GM19467 (cell line): ENCODE measurements around the gene HOXA5.

Experiments
- ATAC-seq: cut with Tn5 transposase; IDR thresholded peaks from one replicate; pipeline ENCODE4 v1.9.1; 2021; ENCODE audit warnings: mild to moderate bottlenecking, moderate library complexity; ENCODE audit not compliant: unreplicated experiment

HOXA5 gene

DNA sequence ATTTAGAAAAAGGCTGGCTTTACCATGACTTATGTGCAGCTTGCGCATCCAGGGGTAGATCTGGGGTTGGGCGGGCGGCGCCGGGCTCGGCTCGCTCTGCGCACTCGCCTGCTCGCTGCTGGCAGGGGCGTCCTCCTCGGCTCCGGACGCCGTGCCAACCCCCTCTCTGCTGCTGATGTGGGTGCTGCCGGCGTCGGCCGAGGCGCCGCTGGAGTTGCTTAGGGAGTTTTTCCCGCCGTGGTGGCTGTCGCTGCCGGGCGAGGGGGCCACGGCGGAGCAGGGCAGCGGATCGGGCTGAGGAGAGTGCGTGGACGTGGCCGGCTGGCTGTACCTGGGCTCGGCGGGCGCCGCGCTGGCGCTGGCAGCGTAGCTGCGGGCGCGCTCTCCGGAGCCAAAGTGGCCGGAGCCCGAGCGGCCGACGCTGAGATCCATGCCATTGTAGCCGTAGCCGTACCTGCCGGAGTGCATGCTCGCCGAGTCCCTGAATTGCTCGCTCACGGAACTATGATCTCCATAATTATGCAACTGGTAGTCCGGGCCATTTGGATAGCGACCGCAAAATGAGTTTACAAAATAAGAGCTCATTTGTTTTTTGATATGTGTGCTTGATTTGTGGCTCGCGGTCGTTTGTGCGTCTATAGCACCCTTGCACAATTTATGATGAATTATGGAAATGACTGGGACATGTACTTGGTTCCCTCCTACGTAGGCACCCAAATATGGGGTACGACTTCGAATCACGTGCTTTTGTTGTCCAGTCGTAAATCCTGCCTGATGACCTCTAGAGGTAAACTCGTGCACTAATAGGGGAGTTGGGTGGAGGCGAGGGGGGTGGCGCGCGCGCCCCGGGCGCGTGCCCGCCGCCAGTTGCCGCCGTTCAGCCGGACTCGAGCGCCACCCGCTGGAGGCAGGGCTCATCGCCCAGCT lies at the start of gene HOXA5:
HOXA5 (minus strand) TSS at position 659 of the 927 bp plus-strand sequence; CDS start at position 585, 74 bp downstream.
- no peak for ATAC-seq

DNA sequence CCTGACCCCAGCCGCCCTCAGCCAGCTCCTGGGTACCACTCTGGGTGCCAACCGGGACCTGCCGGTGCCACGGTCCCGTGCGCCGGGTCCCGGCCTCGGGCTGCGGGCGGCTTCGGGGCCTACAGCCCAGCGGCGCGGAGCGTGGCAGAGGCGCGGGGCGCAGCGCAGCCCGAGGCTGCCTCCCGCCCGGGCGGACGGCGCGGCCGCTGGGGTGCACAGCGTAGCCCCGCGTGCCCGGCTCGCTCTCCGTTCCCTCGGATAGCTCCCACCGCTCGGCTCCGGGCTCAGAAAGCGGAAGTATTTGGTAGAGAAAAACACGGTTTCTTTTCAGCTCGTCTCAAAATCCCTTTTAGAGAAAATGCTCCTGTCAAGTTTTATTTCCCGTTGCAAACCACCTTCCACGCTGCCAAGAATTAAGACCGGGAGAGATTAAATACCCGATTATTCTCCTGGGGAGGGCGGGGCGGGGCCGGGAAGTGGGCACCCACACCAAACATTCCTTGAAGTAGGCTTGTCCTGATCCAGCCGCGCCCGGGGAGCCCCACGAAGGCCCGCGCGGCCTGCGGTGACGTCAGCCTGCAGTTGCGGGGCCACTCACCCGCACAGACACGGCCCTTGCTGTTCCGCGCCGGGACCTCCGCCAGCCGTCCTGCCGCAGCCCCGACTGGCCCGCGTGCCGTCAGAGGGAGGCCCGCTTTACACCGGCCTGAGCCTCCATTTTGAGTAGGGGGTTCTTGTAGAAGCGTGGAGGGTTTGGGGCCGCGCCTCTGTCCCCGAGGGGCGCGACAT lies 49.3 kb upstream of the HOXA5 start:
- ATAC-seq = no peak

DNA sequence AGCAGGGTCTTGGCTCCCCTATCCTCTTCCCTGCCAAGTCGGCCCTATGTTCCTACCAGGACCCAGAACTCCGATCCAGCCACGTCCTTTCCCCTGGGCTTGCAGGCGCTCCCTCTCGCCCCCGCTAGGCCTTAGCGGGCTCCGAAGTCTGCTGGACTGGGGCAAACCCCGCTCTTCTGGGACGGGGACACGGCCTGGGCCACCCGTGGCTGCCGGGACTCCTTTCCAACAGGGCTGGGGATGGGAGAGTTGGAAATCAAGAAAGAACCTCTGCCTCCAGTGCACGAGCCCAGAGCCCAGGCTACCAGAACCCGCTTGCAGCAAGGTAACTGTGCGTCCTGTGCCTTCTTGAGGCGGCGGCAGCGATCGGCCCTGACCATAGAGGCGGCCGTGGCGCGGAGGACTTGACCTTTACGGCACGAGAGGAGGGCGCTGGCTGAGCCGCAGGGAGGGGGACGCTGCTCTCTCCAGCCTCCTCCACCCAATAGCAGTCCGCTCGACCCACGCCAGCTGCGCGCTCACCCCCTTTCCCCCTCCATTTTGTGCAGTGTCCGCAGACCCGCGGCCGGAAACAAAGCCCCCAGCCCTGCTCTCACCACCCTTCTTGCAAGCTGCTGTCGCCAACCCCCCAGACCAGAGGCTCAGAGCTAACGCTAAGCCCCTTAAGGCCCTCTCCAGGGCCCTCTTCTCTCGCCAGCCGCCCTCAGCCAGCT lies 48.5 kb upstream of the HOXA5 start:
- no peak for ATAC-seq

DNA sequence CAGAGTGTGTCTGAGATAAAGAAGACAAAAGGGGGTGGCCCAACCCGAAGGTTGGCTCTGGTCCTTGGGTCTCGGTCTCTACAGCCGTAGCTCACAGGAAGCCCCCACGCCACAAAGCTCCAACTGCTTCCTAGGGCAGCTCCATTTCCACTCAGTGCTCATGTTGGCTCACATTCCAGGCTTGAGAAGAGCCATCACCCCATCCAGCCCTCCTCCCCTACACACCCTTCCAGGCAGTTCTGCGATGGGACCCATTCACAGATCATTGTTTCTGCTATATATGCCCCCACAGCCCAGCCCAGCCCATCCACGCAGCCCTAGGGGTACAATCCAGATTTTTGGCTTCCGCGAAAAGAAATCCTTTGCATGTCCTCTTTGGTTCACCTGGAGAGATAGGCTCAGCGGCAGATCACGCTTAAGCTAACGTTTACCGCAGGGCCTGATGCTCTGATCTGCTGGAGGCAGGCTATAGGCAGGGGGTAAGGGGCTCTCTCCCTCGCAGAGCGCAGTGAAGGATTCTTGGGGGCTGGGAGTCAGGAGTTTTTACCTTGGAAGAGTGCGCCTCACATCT lies 47.8 kb upstream of the HOXA5 start:
- no peak for ATAC-seq

DNA sequence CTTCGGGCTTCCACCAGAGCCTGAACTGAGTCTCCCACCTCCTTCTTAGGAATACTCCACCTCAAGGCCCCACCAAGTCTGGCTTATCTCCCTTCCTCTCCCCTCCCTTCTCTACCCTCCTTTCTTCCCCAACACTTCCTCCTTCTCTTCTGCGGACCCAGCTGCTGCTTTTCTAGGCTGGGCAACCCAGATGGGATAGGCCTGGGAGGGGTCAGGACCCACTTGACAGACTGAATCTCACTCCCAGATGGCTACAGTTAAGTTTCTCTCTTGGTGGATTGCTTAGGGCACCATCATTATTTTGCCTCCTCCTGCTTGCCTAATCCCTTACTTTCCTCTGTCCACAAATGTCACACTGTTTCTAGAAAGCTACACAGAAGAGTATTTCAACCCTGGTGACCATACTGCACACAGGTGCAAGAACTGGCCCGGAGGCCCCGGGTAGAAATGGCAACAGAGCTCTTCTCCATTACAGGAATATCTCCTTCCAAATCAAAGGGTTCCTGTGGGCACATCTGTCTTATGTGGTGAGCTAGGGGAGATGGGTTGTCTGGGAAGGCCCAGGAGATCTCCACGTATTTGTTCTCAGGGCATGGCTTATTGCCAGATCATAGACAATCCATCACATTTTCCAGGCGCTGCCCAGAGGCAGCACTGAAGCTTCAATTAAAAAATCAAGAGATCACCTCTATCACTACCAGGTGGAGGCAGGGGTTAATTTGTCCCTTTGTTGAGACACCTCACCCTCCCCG lies 46.7 kb upstream of the HOXA5 start:
- ATAC-seq = no peak

DNA sequence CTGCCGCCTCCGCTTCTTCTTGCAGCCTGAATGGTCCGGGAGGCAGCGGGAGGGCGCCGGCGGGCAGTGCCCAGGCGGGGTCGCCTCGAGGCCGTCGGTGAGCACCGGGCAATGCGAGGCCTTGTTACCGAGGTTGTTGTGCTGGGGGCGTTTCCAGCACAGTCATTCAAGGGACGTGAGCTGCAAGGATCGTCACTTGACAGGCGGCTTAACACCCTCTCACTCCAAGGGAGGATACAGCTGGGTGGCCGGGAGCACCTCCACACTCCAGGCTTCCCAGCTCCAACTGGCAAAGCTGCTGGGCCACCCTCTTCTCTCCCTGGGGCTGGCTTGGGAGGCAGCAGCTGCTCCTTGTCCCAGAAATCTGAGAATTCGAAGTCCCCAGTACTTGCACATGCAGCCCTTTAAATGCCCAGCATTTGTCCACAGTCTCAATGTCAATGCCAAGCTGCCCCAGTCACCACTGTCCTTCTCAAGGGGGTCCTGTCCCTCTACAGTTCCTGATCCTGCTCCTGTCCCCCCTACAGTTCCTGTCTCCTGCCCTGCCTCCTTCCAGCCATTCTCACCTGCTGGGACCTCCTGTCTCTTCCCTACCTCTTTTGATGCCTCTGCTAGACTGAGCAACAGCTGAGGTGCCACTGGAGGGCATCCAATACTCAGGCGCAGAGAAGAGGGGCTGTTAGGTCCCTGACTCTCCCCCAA lies 46.0 kb upstream of the HOXA5 start:
- ATAC-seq = no peak

DNA sequence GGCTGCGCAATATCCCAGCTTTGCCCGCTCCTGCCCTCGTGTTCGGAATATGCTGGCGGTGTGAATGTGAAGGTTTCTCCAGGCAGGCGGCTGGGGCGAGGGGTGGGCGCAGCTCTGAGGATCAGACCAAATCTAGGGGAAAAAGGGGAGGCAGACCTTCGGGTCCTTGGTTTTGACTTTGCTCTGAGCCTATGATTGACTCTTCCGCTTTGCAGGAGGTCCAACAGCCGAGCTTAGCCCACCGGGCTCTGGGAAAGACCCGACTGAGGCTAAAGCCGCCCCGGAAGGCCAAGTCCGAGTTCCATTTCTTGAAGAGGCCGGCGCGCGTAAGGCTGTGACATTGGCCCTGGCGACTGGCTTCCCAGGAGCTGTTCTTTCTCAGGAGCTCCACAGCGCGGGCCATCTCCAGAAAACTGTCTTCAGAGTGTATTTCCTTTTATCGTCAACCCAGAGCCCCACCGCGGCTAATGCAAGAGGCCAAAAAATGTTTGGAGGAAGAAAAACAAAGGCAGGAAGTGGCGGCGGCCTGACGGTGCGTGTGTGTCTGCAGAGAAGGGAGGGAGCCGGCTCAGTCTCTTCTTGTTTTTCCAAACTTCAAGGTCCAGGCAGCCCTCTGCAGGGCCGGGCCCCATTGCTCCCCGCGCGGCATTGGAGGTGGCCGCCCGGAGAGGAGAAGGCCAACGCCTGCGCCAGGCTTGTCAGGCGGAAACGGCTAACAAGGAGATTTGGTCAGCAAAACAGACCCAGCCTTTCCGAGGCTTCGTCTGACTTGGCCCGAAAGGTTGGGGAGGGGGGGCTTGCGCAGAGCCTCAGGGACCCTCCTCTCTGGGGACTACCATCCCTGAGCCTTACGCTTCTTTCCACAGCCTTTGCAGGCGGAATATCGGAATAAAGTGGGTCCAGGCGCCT lies 45.2 kb upstream of the HOXA5 start:
- ATAC-seq = no peak

DNA sequence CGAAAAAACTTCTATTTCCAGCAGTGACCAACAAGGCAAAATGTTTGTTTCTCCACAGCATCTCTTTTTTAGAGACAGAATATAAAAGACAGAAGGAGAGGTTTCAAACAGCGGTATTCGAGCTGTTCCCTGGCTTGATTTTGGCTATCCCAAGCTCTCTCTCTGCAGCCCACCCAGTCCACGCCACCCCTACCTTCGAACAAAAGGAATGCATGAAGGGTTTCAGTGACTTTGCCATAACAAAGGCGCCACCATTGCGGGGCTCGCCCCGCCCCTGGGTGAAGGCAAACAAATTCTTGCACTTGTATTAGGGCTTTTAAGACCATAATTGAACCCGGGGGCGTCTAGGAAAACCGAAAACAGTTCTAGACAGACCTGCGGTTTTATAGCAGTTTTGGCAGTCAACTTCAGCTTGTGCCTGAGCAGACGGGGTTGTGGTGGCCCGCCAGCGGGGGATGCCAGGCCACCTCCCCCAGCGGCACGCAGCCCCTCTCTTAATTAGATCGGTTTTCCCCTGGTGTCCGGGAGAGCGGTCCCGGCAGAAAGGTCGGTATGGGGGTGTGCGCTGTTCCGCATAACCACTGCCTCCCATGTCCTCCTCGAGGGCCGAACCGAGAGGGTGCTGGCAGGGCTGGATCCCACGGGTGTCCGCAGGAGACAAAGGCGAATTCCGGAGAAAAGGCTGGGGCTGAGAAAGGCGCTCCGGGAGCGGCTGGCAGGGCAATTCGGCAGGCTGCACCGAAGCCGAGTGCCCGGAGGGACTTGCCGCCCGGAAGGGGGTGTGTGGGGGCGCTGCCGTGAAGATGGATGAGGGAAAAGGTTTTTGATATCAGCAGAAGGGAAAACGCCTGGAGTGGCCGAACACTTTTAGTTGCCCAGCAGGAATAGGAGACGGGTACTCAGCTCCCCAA lies 44.2 kb upstream of the HOXA5 start:
- no peak for ATAC-seq

DNA sequence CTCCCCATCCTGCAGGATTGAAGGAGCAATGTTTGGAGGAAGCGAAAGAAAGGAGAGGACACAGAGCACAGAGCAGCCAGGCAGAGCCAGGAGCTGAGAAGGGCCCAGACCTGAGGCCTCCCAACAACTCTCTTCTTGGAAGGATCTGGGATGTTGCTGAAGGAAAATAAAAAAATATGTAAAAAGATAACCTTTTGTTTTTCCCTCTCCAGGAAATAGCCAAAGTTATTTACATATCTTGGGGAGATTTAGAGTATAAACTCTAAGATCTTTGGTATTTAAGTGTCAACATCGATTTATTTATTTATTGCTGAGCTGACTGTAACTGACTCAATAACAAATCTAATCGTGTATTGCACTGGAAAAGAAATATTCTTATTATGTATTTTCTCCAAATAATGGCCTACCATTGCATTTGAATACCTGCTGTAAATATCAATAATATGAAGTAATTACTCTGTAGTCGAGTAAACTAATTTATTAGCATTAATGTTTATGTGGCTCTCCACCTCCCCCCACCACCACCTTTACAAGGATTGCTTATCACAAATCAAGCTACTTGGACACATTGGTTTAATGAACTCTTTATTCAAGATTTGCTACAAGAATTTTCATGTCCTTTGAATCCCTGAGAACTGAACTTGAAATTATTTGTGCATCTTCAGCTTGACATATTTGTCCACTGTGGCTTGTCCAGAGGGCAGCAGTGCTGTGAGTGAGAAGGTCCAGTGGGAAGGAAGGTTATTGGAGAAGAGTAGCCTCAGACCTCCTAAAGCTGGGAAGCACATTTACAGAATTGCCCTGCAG lies 43.4 kb upstream of the HOXA5 start:
- no peak for ATAC-seq

DNA sequence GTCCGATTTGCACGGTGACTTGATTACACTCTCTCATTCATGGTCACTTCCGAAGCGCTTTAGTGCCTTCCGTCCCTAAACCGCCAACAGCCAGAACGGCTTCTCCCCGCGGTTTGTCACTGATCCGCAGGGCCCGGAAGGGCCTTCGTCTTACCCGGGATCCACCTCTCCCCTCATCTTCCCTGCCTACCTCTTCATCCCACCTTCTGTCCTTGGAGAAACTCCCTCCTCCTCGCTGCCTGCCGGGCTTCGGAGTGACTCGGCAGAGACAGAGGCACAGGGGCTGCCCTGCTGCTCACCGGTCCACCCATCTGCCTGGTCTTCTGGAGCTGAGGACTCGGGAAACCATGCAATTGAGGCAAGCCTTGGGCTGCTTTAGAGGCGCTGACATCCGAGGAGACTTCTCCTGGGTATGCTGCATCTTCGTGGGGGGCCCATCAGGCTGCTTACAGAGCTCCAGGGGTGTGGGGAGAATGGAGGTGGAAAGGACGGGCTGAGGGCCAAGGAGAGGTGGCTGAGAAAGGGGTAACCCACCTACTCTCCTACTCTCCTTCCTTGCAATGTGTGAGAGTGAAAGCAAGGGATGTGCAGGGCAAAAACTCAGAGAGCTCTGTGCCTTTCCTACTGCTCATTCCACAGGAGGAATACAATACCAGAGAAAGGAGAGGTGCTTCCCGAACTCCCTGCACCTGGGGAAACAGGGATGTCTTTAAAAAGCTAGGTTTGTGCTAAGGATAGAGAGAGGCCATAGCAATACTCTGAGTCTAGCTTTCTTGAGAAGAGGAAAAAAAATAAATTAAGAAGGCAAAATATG lies 42.6 kb upstream of the HOXA5 start:
- no peak for ATAC-seq

DNA sequence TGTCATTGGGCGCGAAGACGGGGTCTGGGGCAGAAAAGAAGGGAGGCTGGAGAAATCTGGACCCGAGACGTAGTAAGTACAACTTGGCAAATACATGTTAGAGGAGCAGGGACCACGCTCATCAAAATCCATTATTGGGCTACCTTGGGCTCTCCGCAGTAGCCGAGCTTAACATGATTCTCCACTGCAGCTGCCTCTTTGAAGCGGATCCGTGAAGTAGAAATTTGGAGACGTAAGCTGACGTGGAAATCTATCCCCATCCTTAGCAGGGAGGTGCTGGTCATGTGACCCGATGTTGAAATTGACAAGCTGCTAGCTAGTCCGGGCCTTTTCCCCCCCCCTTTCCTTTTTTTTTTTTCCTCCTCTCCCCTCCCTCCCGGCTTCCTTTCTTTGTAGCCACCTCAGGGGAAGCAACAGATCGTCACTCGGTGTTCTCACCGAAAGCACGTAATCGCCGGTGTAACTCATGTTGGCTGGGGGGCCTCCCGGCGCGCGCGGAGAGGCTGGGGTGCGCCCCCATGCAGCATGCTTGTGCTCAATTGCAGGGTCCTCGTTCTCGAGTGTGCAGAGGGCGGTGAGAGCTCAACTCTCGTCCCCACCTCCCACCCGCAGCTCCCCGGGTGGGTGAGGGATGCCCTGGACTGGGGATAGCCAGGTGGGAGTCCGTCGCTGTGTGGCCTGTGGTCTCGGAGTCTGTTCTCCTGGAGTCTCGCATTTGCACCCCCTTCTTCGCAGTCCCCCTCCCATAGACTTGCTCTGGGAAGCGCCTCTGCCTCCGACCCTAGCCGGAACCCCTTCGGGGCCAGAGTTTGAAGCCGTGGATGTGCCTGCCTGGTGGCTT lies 41.8 kb upstream of the HOXA5 start, which contains the start of gene HOXA11:
HOXA11 (minus strand) TSS at position 220 of the 841 bp plus-strand sequence; CDS start at position 132, 88 bp downstream.
- no peak for ATAC-seq

DNA sequence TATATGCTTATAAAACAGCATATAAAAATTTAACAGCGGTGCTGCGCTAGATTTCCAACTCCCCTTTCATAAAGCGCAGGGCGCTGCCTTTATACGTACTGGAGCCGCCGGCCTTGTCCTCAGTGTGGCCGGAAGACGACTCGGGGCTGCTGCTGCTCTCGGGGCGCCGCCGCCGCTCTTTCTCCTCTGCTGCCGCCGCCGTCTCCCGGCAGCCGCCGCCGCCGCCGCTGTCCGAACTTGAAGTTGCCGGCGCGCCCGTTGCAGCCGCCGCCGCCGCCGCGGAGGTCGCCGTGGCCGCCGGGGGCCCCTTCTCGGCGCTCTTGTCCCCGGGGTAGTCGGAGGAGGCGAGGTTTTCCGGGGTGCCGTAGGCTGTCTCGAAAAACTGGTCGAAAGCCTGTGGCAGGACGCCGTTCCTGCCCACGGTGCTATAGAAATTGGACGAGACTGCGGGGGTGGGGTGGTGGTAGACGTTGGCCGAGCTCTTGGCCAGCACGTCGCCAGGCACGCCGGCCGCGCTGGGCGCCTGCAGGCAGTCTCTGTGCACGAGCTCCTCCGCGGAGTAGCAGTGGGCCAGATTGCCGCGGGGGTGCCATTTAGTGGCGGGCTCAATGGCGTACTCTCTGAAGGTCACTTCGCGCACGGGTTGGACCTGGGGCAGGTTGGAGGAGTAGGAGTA lies 41.0 kb upstream of the HOXA5 start:
- no peak for ATAC-seq

DNA sequence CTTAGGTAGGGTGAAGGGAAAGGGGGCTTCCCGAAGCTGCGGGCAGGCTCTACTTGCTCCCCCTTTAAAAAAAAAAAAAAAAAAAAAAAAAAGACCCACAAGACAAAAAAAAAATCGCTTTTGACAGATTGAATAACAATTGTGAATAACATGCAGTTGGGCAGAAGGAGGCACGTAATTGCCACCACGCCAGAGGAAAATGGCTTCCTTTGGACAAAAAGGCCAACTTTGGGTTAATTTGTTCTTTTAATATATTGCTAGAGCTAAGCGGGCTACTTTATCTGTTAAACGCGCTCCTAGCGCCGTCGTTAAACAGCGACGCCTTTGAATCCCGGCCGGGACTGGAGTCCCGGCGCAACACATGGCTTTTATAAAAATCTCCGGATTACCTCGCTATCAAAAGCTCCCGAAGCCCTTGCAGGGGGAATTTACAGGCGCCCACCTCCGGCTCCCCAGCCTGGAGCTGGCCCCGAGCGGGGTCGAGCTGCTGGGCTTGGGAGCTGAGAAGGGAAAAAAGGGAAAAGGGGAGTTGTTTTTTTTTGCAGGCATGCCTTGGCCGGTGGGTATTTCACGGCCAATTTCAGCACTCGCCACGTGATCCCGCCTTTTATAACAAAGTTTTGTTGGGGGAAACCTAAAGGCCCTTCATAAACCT lies 40.3 kb upstream of the HOXA5 start:
- ATAC-seq = no peak
